Cardiac fibroblast (primary cell): ENCODE results near the gene CSAD.
A peak's percentile ranks its signal among the peaks of the same experiment; 100 is the strongest.
"Not testable (repeated sequence)": the region's sequence is repeated elsewhere in the genome, so short reads cannot be mapped to it uniquely, and the experiment has no call there.

Experiments used
- DNase-seq, 2 donors: peaks; one replicate each; pipeline versions ENCODE4 v3.0.0 to v3.0.0-alpha.2; 2010; ENCODE audit warnings: low read depth in 2 of 2
- H3K4me3 ChIP-seq, 2 donors: replicated peaks in 1 of 2; 1 replicate in 1 of 2; 2 replicates in 1 of 2; pipeline ENCODE4 v1.5.1; 2011; ENCODE audit warnings: low read depth in 2 of 2, low read length in 2 of 2, mild to moderate bottlenecking in 2 of 2, moderate library complexity in 1 of 2
- CTCF ChIP-seq: IDR thresholded peaks from one replicate; pipeline ENCODE4 v1.5.1; 2011; ENCODE audit warnings: low read depth, mild to moderate bottlenecking, low read length, inconsistent platforms

CSAD gene

GRCh38 chr12:53204351-53204750 lies 23.6 kb upstream of the CSAD start:
- no peak overlapping the region for H3K4me3 ChIP-seq
- no peak for DNase-seq
- TF ChIP-seq CTCF, result no peak

- not testable (repeated sequence) for H3K4me3 ChIP-seq, DNase-seq
Measured at GRCh38 chr12:53202316-53202715, 21.6 kb upstream of the CSAD start.

- DNase-seq, result no peak
- no peak overlapping the region for H3K4me3 ChIP-seq
- TF ChIP-seq CTCF, result no peak
Measured at GRCh38 chr12:53201639-53202038, 20.9 kb upstream of the CSAD start.

GRCh38 chr12:53201177-53201541 lies 20.4 kb upstream of the CSAD start:
- DNase-seq, result no peak
- TF ChIP-seq CTCF, result no peak
- H3K4me3 ChIP-seq, result no peak overlapping the region

- DNase-seq, result peak in 1 of 2 donors; percentile 38
- H3K4me3 ChIP-seq, result no peak overlapping the region
- no peak for TF ChIP-seq CTCF
Measured at GRCh38 chr12:53200458-53201176, 19.9 kb upstream of the CSAD start.

DNA sequence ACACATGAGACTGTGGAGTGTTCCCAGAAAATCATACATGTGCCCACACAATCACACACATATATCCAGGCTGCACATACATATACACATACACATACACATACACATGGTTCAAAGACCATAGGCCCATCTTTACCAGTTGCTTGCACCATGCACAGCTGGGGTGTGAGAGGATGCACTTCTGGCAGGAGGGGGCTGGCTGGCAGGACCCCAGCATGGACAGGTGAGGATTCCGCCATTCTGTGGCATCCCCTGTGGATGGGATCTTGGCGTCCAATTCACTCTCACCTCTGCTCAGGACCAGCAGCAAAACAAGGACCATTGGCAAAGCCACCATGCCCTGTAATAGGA lies 19.4 kb upstream of the CSAD start:
- TF ChIP-seq CTCF, result no peak
- no peak overlapping the region for H3K4me3 ChIP-seq
- DNase-seq, result no peak

DNA sequence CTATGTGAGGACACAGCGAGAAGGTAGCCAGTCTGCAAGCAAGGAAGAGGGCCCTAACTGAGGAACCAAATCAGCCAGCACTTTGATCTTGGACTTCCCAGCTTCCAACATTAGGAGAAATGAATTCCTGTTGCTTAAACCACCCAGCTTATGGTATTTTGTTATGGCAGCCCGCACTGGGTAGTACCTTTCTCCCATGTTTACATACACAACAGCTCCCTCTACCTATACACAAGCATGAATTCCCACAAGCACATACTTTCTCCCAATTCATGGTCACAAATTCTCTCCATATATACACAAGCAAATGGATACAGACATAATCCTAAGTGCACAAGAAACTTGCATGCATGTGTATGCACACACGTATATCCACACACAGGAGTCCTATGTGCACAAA lies 19.0 kb upstream of the CSAD start:
- no peak overlapping the region for H3K4me3 ChIP-seq
- no peak for TF ChIP-seq CTCF
- no peak for DNase-seq
